Astrocyte (in vitro differentiated cells and primary cell): ENCODE results near the gene SMYD1.

Experiments used
- EZH2 ChIP-seq: IDR thresholded peaks from 2 replicates; pipeline ENCODE4 v1.6.1; 2012; ENCODE audit warnings: mild to moderate bottlenecking, low read length, inconsistent platforms; ENCODE audit not compliant: insufficient read depth
- TF ChIP-seq, protein P1 (sequence below): IDR thresholded peaks from 2 replicates; pipeline ENCODE4 v1.5.1; 2011; ENCODE audit warnings: low read depth, mild to moderate bottlenecking, inconsistent platforms, low read length, moderate library complexity; ENCODE audit not compliant: insufficient read depth

DNA sequence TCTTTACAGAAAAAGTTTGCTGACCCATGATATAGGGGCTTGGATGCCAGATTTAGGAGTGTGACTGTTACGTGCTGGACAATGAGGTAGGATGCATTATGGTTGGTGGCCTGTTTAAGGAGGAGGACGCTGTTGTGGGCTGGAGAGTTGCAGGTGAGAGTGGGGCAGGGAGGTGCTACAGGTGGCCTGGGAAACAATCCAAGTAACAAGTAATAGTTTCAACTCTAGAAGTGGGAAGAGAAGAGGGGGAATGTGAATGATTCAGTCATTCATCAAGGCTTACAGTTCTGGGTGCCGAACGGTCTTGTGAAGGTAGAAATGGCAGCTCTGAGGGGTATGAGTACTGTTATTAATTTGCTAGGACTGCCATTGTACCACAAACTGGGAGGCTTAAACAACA lies 54.1 kb downstream of the SMYD1 start:
- TF ChIP-seq EZH2 = no peak
- TF ChIP-seq, protein P1, sequence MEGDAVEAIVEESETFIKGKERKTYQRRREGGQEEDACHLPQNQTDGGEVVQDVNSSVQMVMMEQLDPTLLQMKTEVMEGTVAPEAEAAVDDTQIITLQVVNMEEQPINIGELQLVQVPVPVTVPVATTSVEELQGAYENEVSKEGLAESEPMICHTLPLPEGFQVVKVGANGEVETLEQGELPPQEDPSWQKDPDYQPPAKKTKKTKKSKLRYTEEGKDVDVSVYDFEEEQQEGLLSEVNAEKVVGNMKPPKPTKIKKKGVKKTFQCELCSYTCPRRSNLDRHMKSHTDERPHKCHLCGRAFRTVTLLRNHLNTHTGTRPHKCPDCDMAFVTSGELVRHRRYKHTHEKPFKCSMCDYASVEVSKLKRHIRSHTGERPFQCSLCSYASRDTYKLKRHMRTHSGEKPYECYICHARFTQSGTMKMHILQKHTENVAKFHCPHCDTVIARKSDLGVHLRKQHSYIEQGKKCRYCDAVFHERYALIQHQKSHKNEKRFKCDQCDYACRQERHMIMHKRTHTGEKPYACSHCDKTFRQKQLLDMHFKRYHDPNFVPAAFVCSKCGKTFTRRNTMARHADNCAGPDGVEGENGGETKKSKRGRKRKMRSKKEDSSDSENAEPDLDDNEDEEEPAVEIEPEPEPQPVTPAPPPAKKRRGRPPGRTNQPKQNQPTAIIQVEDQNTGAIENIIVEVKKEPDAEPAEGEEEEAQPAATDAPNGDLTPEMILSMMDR = no peak
